Posterior cingulate gyrus (tissue), 11 donors: ENCODE data around the gene RNF130.
A peak's percentile ranks its signal among the peaks of the same experiment; 100 is the strongest.

ENCODE experiments used
- DNase-seq, 10 donors: peaks; one replicate each; pipeline versions ENCODE4 v3.0.0 to v3.0.0-alpha.2; 2020 to 2021; ENCODE audit warnings: mixed read lengths in 3 of 10
- intact Hi-C: fragments of 100-400 bp; cut with DNase I; formaldehyde crosslinking; loops from one replicate; pipeline ENCODE4 v1.15.1; 2023

RNF130 gene

GRCh38 chr5:180090098-180090768, 18.7 kb upstream of the RNF130 start:
- peak in 8 of 10 donors; percentile 47 to 96 (median 64) for DNase-seq
- intact Hi-C loops = loop anchor here (1.0 to 10.0 kb wide), 3 partner anchors 104 to 285 kb away; partner anchors contain the start of genes MGAT4B and TBC1D9B

GRCh38 chr5:180089628-180090027, 18.1 kb upstream of the RNF130 start:
- intact Hi-C loops = loop anchor here (1.0 to 10.0 kb wide), 3 partner anchors 103 to 285 kb away; partner anchors contain the start of genes MGAT4B and TBC1D9B
- peak in 2 of 10 donors; percentile 16 to 66 for DNase-seq

- intact Hi-C loops = no loop called here
- peak in 1 of 10 donors; percentile 37 for DNase-seq
Observed at GRCh38 chr5:180088561-180088960, 17.0 kb upstream of the RNF130 start.

DNA sequence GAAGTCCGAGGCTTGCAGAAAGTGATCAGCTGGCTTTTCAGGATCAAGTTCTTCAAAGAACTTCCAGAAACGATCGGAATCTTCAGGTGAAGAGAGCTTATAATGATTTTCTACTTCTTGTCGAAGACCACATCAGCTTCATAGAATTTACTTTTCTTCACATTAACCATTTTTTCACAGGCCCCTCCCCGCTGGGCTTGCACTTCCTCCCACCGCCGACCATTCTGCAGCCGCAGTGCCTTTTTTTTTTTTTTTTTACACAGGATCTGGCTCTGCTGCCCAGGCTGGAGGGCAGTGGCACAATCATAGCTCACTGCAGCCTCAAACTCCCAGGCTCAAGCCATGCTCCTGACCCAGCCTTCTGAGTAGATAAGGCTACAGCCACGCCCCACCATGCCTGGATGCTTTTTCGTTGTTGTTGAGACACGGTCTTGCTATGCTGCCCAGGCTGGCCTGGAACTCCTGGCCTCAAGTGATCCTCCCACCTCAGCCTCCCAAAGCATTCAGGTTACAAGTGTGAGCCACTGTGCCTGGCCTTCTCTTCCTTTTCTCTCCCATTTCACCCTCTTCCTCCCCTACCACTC, 15.3 kb upstream of the RNF130 start:
- intact Hi-C loops = no loop called here
- peak in 1 of 10 donors; percentile 36 for DNase-seq

DNA sequence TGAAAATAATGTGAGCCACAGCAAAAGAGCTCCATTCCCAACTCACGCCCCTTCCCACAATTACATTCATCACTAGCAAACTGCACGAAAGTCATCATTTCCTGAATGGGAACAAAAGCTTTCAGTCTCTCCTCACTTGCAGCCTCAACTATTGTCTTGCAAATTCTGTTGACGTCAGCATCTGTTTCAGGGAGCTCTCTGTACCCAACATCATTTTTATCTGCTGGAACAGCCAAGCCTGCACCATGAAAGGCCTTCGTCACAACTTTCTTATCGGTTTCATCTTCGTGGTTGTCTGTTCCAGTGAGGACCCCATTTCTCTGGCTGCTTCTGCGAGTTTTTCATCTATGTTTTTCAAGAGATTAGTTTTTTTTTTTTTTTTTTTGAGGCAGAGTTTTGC, 14.3 kb upstream of the RNF130 start:
- DNase-seq = no peak
- intact Hi-C loops = no loop called here

GRCh38 chr5:180084638-180085561, 13.3 kb upstream of the RNF130 start:
- intact Hi-C loops = no loop called here

DNA sequence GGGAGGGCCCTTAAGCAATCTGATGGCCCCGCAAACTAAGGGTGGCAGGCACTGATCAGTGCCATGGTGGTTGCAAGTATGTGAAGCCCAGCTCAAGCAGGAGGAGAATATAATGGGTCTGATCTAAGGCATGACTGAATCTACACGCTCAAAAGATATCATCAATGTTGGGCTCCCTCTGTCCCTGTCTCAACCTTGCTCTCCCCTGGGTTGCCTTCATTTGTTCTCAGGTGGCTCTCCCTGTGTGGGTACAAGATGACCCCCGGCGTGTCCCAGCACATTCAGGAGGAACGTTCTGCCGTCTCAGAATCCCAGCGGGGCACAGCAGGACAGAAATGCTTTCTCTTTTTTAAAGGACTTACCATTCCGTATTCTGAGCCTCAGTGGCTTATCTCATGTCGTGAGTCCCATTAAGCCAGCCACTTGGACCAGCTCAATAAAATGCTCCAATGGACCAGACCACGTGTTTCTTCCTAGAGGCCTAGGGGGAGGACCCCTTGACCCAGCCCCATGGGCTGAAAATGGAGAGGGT, 12.0 kb upstream of the RNF130 start:
- intact Hi-C loops = no loop called here
- no peak for DNase-seq

More at GRCh38 chr5:180084638-180085561, 13.3 kb upstream of the RNF130 start:
- DNase-seq = no peak

DNA sequence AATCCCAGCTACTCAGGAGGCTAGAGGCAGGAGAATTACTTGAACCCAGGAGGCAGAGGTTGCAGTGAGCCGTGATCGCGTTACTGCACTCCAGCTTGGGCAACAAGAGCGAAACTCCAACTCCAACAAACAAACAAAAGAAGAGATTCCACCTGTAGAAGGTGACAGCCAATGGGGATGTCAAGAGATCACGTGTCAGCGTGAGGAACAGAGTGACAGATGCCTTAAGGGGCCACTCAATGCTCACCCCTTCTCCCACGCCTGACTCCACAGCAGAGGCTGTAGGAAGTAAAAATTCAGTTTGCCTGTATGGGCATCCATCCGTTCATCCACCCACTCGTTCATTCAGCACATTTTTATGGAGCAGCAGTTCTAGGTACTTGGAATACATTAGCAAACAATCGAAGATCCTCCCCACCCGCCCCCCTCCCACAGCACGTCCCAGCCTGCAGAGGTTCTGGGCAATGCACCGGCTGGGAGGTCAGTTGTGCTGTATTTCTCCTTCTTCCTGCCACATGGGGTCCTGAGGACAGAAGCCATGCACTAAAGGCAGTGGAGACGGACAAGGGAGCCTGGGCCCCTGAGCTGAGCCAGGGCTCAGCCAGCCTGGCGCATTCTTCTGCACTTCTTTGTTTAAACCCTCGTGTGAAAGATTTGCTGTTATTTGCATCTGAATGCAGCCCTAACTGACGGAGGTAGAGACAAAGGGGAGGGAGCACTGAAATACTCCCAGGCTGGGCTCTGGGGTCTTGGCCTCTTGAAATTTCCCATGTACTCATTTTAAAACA, 11.3 kb upstream of the RNF130 start:
- peak in 2 of 10 donors; percentile 53 to 62 for DNase-seq
- intact Hi-C loops = no loop called here

- intact Hi-C loops = no loop called here
- no peak for DNase-seq
Observed at GRCh38 chr5:180081481-180081880, 9.9 kb upstream of the RNF130 start.

DNA sequence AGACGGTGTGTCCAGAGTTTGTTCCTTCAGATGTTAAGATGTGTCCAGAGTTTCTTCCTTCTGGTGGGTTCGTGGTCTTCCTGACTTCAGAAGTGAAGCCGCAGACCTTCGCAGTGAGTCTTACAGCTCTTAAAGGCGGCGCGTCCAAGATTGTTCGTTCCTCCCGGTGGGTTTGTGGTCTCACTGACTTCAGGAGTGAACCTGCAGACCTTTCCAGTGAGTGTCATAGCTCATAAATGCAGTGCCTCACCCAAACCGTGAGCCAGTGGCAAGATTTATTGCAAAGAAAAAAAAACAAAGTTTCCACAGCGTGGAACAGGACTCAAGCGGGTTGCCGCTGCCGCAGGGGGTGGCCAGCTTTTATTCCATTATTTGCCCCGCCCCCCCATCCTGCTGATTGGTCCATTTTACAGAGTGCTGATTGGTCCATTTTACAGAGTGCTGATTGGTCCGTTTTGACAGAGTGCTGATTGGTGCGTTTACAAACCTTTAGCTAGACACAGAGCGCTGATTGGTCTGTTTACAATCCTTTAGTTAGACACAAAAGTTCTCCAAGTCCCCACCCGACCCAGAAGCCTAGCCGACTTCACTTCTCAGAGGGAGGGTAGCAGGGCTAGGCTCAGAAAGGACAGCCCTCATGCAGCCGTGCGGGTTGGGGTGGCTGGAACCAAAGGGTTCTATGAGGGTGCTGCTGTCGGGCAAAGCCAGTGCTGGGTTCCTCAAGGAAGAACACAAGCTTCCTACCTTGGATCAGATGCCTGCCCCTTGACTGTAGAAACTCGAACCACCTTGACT, 9.1 kb upstream of the RNF130 start:
- intact Hi-C loops = no loop called here
- DNase-seq = peak in 2 of 10 donors; percentile 14 to 39

- peak in 2 of 10 donors; percentile 15 to 39 for DNase-seq
- intact Hi-C loops = no loop called here
Observed at GRCh38 chr5:180079702-180080466, 8.3 kb upstream of the RNF130 start.

GRCh38 chr5:180078348-180078747, 6.8 kb upstream of the RNF130 start:
- intact Hi-C loops = no loop called here
- DNase-seq = no peak

GRCh38 chr5:180077594-180078284, 6.2 kb upstream of the RNF130 start:
- DNase-seq = no peak
- intact Hi-C loops = no loop called here

GRCh38 chr5:180075703-180076102, 4.1 kb upstream of the RNF130 start:
- DNase-seq = no peak
- intact Hi-C loops = no loop called here

- DNase-seq = no peak
- intact Hi-C loops = no loop called here
Observed at GRCh38 chr5:180074462-180074861, 2.9 kb upstream of the RNF130 start.

DNA sequence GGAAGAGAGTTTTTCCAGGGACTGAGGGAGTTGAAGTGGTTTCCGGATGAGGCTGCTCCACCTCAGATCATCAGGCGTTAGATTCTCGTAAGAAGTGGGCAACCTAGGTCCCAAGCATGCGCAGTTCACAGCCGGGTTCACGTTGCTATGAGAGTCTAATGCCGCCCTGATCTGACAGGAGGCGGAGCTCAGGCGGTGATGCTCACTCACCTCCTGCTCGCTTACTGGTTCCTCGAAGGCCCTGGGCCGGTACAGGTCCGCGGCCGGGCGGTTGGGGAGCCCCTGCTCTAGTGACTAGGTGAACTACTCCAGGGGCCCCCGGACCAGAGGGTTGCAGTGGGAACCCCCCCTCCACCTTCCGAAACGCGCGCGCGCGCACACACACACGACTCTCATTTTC, 997 bp upstream of the RNF130 start:
- intact Hi-C loops = loop anchor here (1.0 kb wide), 1 partner anchor 164 kb away; no protein-coding TSS in a partner anchor
- DNase-seq = peak in 2 of 10 donors; percentile 84 to 88

DNA sequence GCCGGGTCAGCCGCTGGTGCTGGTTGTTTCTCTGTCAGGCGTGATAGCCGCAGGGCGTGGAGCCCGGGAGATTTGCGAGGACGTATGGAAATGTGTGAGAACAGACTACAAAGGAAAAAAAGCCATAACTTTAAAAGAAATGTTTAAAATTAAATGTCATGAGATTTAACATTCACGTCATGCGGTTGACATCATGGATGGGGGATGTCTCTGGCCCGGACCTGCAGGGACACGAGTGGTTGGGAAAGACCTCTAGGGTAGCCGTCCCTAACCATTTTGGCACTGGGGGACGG, 643 bp upstream of the RNF130 start:
- DNase-seq = no peak
- intact Hi-C loops = loop anchor here (1.0 kb wide), 1 partner anchor 164 kb away; no protein-coding TSS in a partner anchor
